Right cardiac atrium (tissue), 5 donors: ENCODE measurements around the gene RHBG. TPM values are rescaled to one million over a fixed set of nuclear protein-coding genes. Genes with fewer than 3 reads are reported as not detected.

Experiments used
- ATAC-seq, 2 donors: fragments of 200-7000 bp; cut with Tn5 transposase; one replicate each; pipeline versions ENCODE4 v1.8.0 to v1.9.1; 2020; ENCODE audit warnings: moderate library complexity in 2 of 2, mild to moderate bottlenecking in 1 of 2
- DNase-seq, 3 donors: peaks; one replicate each; pipeline ENCODE4 v3.0.0-alpha.2; 2020
- H3K27ac ChIP-seq: one replicate; pipeline ENCODE4 v1.5.1; 2013; ENCODE audit warnings: mild to moderate bottlenecking, low read length, control low read depth, moderate library complexity
- H3K27me3 ChIP-seq: one replicate; pipeline ENCODE4 v1.6.1; 2013; ENCODE audit not compliant: control insufficient read depth, insufficient read depth
- H3K4me1 ChIP-seq: one replicate; pipeline ENCODE4 v1.6.1; 2013; ENCODE audit warnings: low read length; ENCODE audit not compliant: control insufficient read depth, insufficient read depth
- H3K4me3 ChIP-seq: one replicate; pipeline ENCODE4 v1.5.1; 2013; ENCODE audit warnings: low read length, control low read depth
- H3K9me3 ChIP-seq: one replicate; pipeline ENCODE4 v1.6.1; 2013; ENCODE audit warnings: low read length; ENCODE audit not compliant: control insufficient read depth
- WGBS: extraction: QIAGEN DNeasy Blood & Tissue Kit; methylation state at CpG from one replicate; pipeline ENCODE4 v1.1.7; 2013; 5-methylcytosine and 5-hydroxymethylcytosine counted together
- intact Hi-C, 4 donors: fragments of 100-400 bp; cut with DNase I; formaldehyde crosslinking; loops; one replicate each; pipeline versions ENCODE4 v1.11.0 to v1.14.0; 2022 to 2023
- polyA plus RNA-seq: library from polyadenylated mRNA; stranded (reverse); fragments of 200-250 nt; gene quantifications from one replicate; pipeline ENCODE4 v1.2.3, GENCODE V29; 2013
- total RNA-seq, 4 donors: library from RNA; stranded (reverse); fragmentation: NEBNext Ultra II Directional; extraction: Animal tissue kit (Norgen Biotek cat#: 25700); gene quantifications; one replicate each; pipeline ENCODE4 v1.2.1, GENCODE V29; 2021
- donor health status: healthy with polysubstance abuse.
- donor health status: DM: no; HTN: yes; CAD: no.
- donor health status: DM: no; HTN: no; CAD: no.
- donor health status: DM: no; HTN: yes; CAD: no; lungs with severe emphysema.
- donor health status: DM: yes; HTN: yes; CAD: no.

RHBG gene
- total and polyA plus RNA-seq, 5 donors, result 0.20 TPM; not detected in 4

DNA sequence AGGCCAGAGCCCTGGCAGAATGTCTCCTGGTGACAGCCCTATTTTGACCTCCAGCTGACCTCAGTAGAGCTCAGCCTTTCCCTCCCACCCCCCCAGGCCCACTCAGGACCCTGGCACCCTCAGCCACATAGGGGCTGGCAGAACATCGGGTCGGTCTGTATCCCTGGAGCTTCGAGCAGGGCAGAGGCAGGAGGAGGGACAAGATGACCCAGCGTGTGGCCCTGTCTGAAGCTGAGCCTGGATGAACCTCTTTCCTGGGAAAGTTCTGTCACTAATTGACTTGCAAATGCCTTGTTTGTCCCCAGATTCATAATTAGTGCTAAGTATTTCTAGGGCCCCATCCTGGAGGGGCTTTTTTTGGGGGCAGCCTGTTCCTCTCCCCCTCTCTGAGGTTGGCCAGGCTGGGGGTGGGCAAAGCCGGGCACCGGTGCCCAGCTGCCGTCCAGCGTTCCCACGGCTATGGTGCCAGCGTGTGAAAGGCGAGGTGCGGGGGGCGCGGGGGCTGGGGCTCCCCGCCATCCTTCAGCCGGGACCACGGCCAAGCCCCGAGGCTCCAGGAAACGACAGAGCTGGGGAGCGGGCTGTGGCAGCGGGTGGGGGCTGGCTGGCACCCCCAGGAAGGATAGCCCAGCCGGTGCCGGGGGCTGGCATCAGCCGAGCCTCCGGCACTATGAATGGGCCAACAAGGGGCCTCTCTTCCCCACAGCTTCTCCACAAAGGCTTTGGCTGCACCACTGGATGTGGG is 31.4 kb downstream of the RHBG start:
- no peaks in the 10 kb centered on the region for H3K4me1 ChIP-seq
- ATAC-seq, result no peak
- 74% methylated on average over 25 of the region's 25 CpGs for WGBS
- H3K27me3 ChIP-seq, result no peaks in the 10 kb centered on the region
- H3K27ac ChIP-seq, result no peak overlapping the region
- no peak overlapping the region for H3K4me3 ChIP-seq
- intact Hi-C loops, result no loop called here
- no peak for DNase-seq
- H3K9me3 ChIP-seq, result no peaks in the 10 kb centered on the region

DNA sequence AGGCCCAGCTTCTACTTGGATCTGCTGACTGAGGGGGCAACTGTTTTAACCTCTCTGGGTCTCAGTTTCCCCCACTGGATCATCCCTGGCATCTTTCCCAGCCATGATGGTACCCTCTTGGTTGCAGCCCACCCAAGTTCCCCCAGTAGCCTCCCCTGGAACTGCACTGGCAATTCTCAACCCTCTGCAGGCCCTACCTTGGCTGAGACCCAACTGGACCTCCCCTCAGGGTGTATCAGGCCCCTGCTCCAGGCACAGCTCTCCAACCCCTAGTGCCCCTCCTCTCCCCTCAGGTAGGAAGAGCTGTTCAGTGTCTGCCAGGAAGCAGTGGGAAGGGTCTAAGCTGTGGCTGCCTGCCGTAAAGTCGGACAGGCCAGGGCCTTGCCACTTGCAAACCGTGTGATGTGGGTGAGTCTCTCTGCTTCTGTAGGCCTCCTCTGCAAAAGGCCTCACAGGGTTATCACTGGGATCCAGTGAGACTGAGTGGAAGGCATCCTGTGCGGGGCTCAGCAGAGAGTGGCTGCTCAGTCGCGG is 32.1 kb downstream of the RHBG start:
- DNase-seq (no peak), ATAC-seq (no peak)
- Histone ChIP-seq H3K4me3 (no peak overlapping the region), H3K27me3 (no peaks in the 10 kb centered on the region), H3K4me1 (no peaks in the 10 kb centered on the region), H3K9me3 (no peaks in the 10 kb centered on the region), H3K27ac (no peak overlapping the region)
- intact Hi-C loops, result no loop called here
- 70% methylated on average over 6 of the region's 6 CpGs for WGBS

DNA sequence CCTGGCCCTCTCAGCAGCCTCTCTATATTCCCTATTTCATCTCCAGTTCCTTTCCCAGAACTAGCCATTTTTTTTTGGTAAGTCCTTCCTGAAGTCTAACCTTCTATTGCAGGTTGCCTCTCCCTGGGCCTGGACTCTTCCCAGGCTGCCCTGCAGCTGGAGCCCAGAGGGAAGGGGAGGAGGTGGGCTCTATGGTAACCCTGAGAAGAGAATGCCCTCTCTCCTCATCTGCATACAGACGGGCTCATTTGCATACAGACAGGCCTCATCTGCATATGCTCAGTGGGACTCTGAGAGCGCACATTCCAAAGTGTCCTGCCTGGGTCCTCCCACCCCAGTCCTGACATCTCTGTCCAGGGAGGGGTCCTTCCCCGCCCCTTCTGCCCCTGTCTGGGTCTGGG is 32.7 kb downstream of the RHBG start:
- intact Hi-C loops, result no loop called here
- H3K4me1 ChIP-seq, result no peaks in the 10 kb centered on the region
- WGBS, result 50% methylated on average over 3 of the region's 3 CpGs
- no peak overlapping the region for H3K27ac ChIP-seq
- no peaks in the 10 kb centered on the region for H3K27me3 ChIP-seq
- no peak overlapping the region for H3K4me3 ChIP-seq
- ATAC-seq, result no peak
- no peaks in the 10 kb centered on the region for H3K9me3 ChIP-seq
- DNase-seq, result no peak

DNA sequence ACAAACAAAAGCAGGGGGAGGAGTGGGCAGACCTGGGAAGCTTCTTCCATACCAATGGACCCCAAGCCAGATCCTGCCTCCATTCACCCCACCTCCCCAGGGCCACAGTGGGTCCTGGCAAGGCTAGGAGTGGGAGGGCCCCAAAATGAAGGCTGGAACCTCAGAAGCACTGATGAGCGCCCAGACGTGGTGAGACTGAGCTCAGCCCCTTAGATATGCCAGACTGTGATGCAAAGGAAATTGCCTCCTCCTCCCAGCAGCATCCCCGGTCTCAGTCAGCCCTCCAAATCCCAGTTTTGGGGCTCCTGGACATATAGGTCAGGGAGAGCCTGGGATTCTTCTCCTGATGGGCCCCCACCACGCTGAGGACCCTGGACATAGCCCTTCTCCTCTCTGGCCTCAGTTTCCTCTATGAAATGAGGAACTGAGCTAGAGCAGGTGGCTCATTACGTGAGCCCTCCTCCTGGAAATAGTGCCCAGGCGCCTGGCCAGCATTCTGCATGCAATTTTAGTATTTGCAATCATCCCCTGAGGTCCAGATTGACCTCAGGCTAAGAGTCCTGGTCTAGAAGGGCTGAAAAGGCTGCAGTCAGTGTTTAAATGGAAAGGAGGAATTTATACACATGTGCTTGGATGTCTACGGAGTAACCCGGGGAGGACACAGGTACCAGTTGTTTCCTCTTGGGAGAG is 33.5 kb downstream of the RHBG start:
- Histone ChIP-seq H3K27me3 (no peaks in the 10 kb centered on the region), H3K9me3 (no peaks in the 10 kb centered on the region), H3K4me3 (no peak overlapping the region), H3K4me1 (no peaks in the 10 kb centered on the region), H3K27ac (no peak overlapping the region)
- no peak for ATAC-seq
- no peak for DNase-seq
- intact Hi-C loops, result no loop called here
- WGBS, result 44% methylated on average over 8 of the region's 8 CpGs

DNA sequence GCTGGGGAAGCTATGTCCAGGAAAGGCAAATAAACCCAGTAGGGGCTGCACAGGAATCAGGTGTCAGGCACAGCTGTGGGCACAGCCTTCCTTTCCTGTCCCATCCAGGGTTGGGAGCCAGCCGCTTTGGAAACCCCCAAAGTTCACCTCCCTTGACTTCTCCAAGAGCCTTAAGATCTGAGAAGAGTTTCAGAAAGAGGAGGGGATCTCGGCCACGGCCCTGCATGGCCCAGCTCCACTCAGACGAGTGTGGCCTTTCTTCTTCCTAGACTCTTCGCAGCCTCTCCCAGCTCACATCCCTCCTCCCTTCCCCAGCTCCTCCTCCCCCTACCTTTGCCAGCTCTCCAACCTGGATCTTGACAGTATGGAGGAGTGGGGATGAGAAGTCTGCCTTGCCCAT is 36.7 kb downstream of the RHBG start:
- H3K4me3 ChIP-seq, result no peak overlapping the region
- intact Hi-C loops, result no loop called here
- 63% methylated on average over 5 of the region's 5 CpGs for WGBS
- DNase-seq (no peak), ATAC-seq (no peak)
- H3K27ac ChIP-seq, result no peak overlapping the region
- no peaks in the 10 kb centered on the region for H3K9me3 ChIP-seq
- H3K4me1 ChIP-seq, result no peaks in the 10 kb centered on the region
- no peaks in the 10 kb centered on the region for H3K27me3 ChIP-seq

DNA sequence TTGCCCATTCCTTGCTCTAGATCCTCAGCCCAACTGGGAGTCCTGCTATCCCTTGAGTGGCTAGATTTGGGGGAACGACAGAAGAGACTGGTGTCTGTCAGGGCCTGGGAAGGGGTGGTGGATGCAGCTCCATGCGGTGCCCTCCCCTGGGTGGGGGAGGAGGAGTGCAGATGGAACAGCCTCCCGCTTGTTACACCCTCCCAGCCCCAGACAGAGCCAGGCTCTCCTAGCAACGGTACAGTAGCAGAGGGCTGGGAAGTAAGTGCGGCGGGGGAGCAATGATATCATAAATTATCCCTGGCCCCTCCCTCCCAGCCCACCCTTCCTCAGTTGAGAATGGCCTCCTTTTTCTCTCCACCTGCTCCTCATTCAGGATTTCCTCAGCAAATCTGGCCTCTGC is 37.2 kb downstream of the RHBG start:
- no peaks in the 10 kb centered on the region for H3K4me1 ChIP-seq
- no peak overlapping the region for H3K4me3 ChIP-seq
- DNase-seq (no peak), ATAC-seq (no peak)
- H3K27me3 ChIP-seq, result no peaks in the 10 kb centered on the region
- intact Hi-C loops, result no loop called here
- H3K27ac ChIP-seq, result no peak overlapping the region
- H3K9me3 ChIP-seq, result no peaks in the 10 kb centered on the region
- WGBS, result 42% methylated on average over 6 of the region's 6 CpGs

DNA sequence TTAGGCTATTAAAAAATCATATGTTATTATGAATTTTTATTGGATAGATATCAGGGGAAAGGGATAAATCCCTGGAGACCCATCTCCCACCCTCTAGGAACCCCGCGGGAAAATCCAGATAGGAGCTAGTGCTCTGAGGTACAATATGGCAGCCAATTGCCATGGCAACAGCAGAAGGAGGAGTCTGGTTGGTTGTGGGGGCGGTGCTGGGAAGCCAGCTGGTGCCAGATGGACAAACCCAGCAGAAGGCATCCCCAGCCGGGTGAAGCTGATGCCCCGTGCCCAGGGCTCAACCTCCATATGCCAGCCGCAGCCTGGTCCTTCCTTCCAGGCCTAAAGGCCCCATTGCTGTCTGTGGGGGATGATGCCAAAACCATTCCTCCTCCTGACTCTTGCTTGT is 38.3 kb downstream of the RHBG start:
- 69% methylated on average over 6 of the region's 6 CpGs for WGBS
- intact Hi-C loops, result no loop called here
- Histone ChIP-seq H3K27me3 (no peaks in the 10 kb centered on the region), H3K4me3 (no peak overlapping the region), H3K9me3 (no peaks in the 10 kb centered on the region), H3K4me1 (no peaks in the 10 kb centered on the region), H3K27ac (no peak overlapping the region)
- ATAC-seq (no peak), DNase-seq (no peak)

DNA sequence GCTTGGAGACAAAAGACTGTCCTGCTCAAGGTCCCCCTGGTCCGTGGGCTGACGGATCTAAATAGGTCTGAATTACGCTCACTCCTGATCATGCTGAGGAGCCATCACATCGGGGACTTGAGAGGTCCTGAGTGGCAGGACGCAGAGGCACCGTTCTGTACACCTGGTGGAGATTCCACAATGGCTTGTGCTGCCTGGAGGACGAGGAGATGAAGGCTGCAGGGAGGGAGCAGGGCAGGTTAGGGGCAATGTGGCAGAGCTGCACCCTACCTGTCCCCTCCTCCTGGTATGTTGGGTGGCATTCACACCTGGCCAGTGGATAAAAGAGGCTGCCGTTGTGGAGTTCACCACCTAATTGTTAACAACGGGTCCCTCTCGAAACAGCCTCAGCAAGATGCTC is 38.7 kb downstream of the RHBG start:
- intact Hi-C loops, result no loop called here
- WGBS, result 81% methylated on average over 10 of the region's 10 CpGs
- no peaks in the 10 kb centered on the region for H3K9me3 ChIP-seq
- no peak overlapping the region for H3K4me3 ChIP-seq
- H3K27me3 ChIP-seq, result no peaks in the 10 kb centered on the region
- H3K4me1 ChIP-seq, result no peaks in the 10 kb centered on the region
- H3K27ac ChIP-seq, result no peak overlapping the region
- no peak for ATAC-seq
- no peak for DNase-seq

DNA sequence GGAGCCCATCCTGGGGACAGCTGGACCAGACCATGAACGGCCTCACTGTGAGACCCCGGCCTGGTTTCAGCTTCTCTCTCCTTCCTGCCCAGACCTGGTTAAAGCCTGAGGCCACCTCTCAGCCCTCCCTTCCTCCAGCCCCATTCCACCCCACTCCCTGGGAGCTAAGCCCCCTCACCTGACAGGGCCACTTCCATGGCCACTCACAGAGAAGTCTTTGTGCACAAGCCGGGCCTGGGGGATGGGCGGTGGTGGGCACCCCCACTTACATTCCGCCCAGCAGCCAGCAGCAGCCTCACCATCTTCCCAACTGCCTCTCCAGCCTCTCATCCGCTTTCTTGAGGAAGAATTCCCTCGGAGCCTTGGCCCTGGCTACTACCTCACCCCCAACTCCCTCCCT is 40.4 kb downstream of the RHBG start:
- 84% methylated on average over 7 of the region's 7 CpGs for WGBS
- intact Hi-C loops, result no loop called here
- no peaks in the 10 kb centered on the region for H3K9me3 ChIP-seq
- no peaks in the 10 kb centered on the region for H3K27me3 ChIP-seq
- no peaks in the 10 kb centered on the region for H3K4me1 ChIP-seq
- H3K4me3 ChIP-seq, result no peak overlapping the region
- ATAC-seq (no peak), DNase-seq (no peak)
- H3K27ac ChIP-seq, result no peak overlapping the region

DNA sequence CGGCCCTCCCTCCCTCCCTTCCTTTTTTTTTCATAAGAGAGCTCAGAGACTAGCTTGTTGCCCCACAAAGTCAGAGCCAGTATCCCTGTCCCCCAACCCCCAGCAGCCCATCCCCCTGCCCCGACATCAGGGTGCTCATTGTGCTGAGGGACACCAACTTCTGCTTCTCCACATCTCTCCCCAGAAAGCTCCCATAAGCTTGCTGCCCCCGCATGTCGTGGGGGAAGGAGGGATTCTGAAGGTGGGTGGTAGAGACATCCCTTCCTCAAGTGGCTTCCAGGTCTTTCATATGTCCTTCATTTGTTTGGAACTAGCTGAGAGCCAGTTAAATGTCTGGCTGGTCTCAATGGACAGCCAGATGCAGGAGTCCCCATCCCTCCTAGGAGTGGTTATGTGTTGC is 41.2 kb downstream of the RHBG start:
- Histone ChIP-seq H3K27ac (no peak overlapping the region), H3K4me1 (no peaks in the 10 kb centered on the region), H3K4me3 (no peak overlapping the region), H3K27me3 (no peaks in the 10 kb centered on the region), H3K9me3 (no peaks in the 10 kb centered on the region)
- no peak for ATAC-seq
- DNase-seq, result no peak
- 78% methylated on average over 4 of the region's 4 CpGs for WGBS
- intact Hi-C loops, result no loop called here

DNA sequence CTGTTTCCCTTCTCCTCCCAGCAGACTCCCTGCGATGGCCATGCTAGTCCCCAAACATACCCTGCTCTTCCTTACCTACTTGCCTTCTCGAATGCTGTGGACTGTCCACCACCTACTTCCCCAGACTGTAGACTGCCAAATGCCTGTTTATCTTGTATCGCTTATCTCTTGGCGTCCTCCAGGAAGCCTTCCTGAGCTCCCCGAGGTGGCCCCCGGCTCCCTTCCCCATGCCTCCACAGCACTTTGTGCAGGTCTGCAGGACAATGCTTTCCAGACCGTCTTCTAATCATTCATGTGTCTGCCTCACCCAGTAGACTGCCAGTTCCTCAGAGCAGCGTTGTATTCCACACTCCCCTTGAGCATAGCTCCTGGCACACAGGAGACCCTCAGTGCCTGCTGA is 41.7 kb downstream of the RHBG start:
- WGBS, result 61% methylated on average over 8 of the region's 8 CpGs

More for the DNA sequence above, 41.7 kb downstream of the RHBG start:
- Histone ChIP-seq H3K9me3 (no peaks in the 10 kb centered on the region), H3K27ac (no peak overlapping the region), H3K27me3 (no peaks in the 10 kb centered on the region), H3K4me3 (no peak overlapping the region), H3K4me1 (no peaks in the 10 kb centered on the region)
- intact Hi-C loops, result no loop called here
- no peak for ATAC-seq
- DNase-seq, result no peak
